ENCODE results near the gene RNASEL. TPM values are rescaled to one million over a fixed set of nuclear protein-coding genes. Genes with fewer than 3 reads are reported as not detected.
A peak's percentile ranks its signal among the peaks of the same experiment; 100 is the strongest.

RNASEL gene
- total RNA-seq, 3 donors from 2014 or later: 14.3 to 23.9 (median 16.3) TPM

DNA sequence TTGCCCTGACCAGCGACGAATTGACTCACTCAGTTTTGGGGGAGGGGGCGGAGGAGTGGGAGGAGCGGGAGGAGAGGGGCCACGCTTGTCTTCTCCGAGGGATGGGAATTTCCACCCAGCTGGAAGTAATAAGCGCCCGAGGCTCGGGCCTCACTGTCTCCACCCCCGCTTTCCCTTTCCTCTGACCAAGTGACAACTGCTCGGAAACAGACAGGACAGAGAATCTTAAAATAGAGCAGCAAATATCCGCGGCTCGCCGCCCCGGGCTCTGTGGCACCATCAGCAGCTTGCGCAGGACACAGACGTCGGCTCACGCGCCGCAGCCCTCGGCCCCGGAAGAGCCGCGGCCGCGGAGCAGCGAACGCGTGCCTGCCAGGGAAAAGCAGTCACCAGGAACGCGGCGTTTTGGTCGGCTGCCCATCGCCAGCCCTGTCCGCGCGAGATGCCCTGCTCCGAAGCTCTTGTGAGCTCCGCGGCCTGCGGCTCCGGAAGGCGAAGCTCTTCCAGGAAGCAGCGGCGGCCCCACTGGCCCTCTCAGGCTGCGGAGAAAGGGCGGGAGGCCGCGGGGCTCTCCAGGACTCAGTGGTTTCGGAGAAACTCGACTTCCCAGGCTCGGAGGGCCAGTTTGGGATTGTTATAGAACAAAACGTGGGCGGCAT lies 25.9 kb upstream of the RNASEL start:
- DNase-seq (peak; percentile 62 to 82 (median 75)), ATAC-seq (peak; percentile 69)
- Histone ChIP-seq H3K9me3 (no peaks in the 10 kb centered on the region), H3K4me3 (no peak overlapping the region), H3K36me3 (ENCODE audit: low read depth) (no peaks in the 10 kb centered on the region), H3K4me1 (ENCODE audit: low read depth) (peaks cover 23% of the 10 kb centered on the region)
- intact Hi-C loops (cut with DNase I, micrococcal nuclease): loop anchor here in 1 of 2 donors (5.0 kb wide), 1 partner anchor 162 kb away; no protein-coding TSS in a partner anchor
- TF ChIP-seq, protein P1, sequence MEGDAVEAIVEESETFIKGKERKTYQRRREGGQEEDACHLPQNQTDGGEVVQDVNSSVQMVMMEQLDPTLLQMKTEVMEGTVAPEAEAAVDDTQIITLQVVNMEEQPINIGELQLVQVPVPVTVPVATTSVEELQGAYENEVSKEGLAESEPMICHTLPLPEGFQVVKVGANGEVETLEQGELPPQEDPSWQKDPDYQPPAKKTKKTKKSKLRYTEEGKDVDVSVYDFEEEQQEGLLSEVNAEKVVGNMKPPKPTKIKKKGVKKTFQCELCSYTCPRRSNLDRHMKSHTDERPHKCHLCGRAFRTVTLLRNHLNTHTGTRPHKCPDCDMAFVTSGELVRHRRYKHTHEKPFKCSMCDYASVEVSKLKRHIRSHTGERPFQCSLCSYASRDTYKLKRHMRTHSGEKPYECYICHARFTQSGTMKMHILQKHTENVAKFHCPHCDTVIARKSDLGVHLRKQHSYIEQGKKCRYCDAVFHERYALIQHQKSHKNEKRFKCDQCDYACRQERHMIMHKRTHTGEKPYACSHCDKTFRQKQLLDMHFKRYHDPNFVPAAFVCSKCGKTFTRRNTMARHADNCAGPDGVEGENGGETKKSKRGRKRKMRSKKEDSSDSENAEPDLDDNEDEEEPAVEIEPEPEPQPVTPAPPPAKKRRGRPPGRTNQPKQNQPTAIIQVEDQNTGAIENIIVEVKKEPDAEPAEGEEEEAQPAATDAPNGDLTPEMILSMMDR (IDR thresholded peaks at IDR 0.05): no peak

DNA sequence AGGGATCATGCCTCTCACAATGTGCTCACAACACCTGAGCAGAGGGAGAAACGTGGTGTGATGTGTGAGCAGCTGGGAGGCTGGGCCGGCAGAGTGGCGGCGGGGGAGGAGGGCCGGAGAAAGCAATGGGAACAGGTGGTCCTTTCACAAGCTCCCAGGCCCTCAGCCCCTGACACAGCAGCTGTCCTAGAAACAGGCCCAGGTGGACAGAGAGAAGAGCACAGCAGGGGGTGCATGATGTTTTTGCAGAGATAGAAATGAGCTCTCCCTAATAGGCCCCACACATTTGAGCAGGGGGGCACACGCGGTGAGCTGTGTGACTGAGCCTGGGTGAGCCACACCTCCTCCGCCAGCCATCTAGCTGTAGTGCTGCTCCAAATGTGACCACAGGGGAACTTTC lies 22.7 kb upstream of the RNASEL start:
- Histone ChIP-seq H3K4me1 (ENCODE audit: low read depth) (peaks cover 23% of the 10 kb centered on the region), H3K4me3 (no peak overlapping the region), H3K36me3 (ENCODE audit: low read depth) (no peaks in the 10 kb centered on the region), H3K9me3 (no peaks in the 10 kb centered on the region)
- intact Hi-C loops (cut with DNase I, micrococcal nuclease): no loop called here
- DNase-seq (no peak), ATAC-seq (no peak)
- TF ChIP-seq, protein P1 (IDR thresholded peaks at IDR 0.05): no peak

- TF ChIP-seq, protein P1 (IDR thresholded peaks at IDR 0.05): no peak
- Histone ChIP-seq H3K4me3 (no peak overlapping the region), H3K36me3 (ENCODE audit: low read depth) (no peaks in the 10 kb centered on the region), H3K4me1 (ENCODE audit: low read depth) (peaks cover 20% of the 10 kb centered on the region), H3K9me3 (no peaks in the 10 kb centered on the region)
- intact Hi-C loops (cut with DNase I, micrococcal nuclease): no loop called here
- ATAC-seq (no peak), DNase-seq (no peak)
Observed at GRCh38 chr1:182611326-182611725, 22.3 kb upstream of the RNASEL start.

GRCh38 chr1:182610606-182611194 lies 21.6 kb upstream of the RNASEL start:
- intact Hi-C loops (cut with DNase I, micrococcal nuclease): no loop called here
- Histone ChIP-seq H3K4me1 (ENCODE audit: low read depth) (peaks cover 15% of the 10 kb centered on the region), H3K4me3 (no peak overlapping the region), H3K9me3 (no peaks in the 10 kb centered on the region), H3K36me3 (ENCODE audit: low read depth) (no peaks in the 10 kb centered on the region)
- no peak for ATAC-seq
- no peak for DNase-seq
- TF ChIP-seq, protein P1 (IDR thresholded peaks at IDR 0.05): no peak

DNA sequence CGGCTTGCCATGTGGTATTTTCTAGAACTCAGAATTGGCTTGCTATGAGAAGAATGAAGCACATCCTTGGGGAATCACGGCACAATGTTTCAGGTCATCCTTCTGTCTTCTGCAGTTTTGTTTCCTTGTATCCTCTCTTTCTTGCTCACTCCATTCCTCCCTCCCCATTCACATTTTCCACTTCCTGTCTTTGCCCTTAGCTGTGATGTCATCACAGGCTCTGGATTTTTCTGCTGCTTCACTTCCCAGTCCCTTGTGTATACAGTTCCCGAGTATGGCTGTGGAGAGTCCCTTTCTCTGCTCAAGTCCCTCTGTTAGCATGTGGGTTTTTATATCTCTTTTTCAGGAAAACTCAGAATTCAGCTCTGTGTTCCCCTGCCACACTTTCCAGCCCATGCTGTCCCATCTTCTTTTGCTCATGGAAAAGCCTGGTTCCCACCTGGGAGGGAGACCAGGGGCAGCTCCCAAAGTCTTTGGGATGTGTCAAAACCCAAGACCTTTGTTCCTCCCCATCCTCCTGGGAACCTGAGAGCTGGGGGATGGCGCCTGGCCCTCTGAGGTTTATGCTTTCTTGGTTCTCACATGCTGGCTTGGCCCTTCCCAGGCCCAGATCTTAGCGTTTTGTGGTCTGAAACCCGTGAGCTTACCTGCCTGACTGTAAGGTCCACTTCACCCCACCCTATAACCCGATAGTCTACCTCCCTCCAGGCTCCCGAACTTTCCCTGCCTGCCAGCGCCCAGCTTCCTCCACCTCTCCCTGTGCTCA lies 20.0 kb upstream of the RNASEL start:
- DNase-seq (no peak), ATAC-seq (no peak)
- peaks cover 10% of the 10 kb centered on the region for H3K4me1 ChIP-seq (ENCODE audit: low read depth)
- H3K36me3 ChIP-seq (ENCODE audit: low read depth): no peaks in the 10 kb centered on the region
- TF ChIP-seq, protein P1 (IDR thresholded peaks at IDR 0.05): no peak
- no peaks in the 10 kb centered on the region for H3K9me3 ChIP-seq
- no peak overlapping the region for H3K4me3 ChIP-seq
- intact Hi-C loops (cut with DNase I, micrococcal nuclease): no loop called here
